Midbrain (tissue), 1 donor: Measurements from ENCODE around the gene NFIA.

Source experiments
- DNase-seq: peaks from one replicate; lab custom pipeline; 2025; lab: John Stamatoyannopoulos, UW

The NFIA gene

DNA sequence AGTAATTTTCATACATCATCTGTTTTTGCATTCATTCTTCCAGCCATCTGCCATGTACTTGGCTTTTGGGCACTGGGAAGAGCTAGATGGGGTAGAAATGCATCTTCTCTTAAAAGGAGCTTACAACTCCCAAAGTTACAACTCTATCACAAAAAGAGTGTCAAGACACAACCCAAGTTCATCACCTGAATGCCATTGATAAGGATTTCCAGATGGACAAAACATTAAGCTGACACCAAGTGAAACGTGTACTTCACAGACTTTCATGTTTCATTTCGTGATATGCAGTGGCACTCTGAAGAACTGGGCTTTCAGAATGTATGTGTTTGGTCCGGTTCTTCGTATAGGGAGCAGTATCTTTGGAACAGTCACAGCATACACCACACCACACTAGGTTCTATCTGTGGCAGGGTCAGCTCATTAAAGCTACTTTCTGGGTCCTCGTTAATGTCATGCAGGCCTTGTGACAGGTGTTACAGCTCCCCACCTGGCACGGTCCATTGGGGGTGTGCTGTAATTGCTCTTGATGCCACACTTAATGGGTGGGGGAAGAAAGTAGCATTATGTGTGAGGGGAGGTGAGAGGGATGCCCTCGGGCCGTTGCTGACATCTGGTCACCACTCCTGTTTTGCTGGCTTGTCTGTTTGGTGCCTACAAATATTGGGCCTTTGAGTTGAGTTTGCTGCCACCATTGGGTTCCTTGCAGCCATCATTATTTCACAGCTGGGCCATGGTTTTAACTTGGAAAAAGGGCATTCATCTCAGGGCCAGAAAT, 164.9 kb downstream of the NFIA start:
- no peak for DNase-seq

GRCh38 chr1:61247881-61248752, 165.8 kb downstream of the NFIA start:
- no peak for DNase-seq

DNA sequence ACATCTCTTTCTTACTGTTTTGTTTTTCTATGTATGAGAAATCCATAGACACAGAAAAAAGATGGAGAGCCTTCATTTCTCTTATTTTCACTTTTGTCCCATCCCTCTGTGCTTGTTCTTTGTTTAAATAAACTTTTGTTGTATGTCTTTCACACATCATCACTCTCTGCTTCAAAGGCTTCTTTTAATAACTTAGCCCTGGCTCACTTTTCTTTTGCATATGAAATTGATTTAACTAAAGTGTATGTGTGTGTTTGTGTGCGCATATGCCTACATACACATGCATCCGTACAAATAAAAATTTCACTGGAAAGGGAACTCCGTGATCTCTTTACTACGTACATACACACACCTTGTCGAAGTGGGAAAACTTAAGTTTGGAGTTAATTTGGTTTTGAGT, 168.6 kb downstream of the NFIA start:
- no peak for DNase-seq

DNA sequence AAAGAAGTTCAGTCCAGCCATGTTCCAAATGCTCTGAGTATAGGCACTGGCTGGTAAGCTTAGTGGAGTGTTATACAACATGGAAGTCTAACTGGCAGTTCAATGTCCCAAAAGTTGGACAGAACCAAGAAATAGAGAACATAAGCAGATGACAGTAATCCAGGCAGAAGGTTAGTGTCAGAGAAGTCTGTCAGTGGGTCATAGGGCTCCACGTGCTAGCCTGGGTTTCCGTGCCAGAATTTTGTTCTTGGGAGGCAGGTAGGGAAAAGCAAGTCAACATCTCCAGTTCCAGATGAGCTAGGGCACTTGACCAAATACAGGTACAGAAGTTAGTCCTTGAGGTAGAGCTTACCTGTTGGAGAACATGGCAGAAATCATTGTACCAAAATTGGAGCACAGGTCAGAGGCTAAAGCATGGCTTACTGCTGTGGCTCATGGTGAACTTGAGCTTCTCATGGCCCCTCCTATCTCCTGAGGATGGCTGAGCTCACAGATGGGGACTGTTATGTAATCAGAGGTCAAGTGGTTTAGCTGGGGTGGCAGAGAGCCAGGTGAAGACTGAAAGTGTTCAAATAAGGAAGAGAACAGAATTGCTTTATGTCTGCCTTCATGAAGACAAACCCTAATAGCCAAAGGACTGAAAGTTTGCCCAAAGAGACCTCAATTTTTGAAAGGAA, 170.8 kb downstream of the NFIA start:
- DNase-seq: peak; percentile 66

- no peak for DNase-seq
Measured at GRCh38 chr1:61253912-61254633, 171.7 kb downstream of the NFIA start.

DNA sequence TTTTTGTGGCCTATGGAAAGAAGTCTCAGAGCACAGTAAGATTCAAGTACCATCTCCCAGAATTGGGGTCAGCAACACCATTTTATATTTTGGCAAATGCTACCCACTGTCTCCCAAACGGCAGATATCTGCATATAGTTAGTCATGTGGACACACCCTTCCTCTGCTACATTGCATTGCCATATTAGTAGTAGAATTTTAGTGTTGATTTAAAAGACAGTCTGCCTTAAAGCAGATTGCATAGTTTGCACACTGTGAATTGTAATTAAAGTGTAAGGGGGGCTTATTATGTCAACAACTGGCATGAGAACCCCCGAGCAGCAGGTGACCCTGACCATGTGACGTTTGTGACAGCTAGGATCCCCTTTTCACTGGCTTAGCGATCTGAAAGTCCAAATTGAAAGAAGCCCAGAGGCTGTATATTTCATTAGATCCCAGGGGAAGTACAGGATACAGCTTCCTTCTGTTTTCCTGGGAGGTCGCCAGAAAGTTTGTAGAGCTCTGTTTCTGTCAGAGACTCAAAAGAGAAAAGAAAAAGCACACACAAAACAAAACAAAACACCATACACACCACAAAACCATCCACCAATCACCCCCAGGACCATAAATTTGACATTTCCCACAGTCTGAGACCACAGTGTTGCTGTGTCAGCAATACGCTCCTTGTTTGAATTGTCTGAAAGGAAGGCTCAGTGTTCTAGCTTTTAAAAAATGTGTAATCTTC, 172.4 kb downstream of the NFIA start:
- peak; percentile 49 for DNase-seq

DNA sequence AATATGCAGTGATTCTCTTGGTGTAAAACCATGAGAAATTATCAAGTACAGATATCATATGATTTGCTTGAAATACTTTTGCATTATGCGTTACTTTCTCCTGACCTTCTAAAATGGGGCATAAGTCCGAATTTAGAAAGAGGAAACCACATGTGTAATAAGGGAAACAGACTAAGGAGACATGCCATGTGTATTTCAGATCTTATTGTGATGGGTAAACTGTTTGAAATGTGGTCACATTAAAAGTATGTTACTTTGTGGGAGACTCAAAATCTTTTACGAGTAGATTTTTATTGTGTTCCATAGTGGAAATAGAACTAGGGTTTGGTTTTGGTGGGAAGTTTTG, 173.0 kb downstream of the NFIA start:
- DNase-seq: no peak

- DNase-seq: no peak
Measured at GRCh38 chr1:61259379-61260148, 177.2 kb downstream of the NFIA start.

GRCh38 chr1:61260171-61260570, 177.8 kb downstream of the NFIA start:
- DNase-seq: no peak

- no peak for DNase-seq
Measured at GRCh38 chr1:61261595-61261994, 179.2 kb downstream of the NFIA start.

DNA sequence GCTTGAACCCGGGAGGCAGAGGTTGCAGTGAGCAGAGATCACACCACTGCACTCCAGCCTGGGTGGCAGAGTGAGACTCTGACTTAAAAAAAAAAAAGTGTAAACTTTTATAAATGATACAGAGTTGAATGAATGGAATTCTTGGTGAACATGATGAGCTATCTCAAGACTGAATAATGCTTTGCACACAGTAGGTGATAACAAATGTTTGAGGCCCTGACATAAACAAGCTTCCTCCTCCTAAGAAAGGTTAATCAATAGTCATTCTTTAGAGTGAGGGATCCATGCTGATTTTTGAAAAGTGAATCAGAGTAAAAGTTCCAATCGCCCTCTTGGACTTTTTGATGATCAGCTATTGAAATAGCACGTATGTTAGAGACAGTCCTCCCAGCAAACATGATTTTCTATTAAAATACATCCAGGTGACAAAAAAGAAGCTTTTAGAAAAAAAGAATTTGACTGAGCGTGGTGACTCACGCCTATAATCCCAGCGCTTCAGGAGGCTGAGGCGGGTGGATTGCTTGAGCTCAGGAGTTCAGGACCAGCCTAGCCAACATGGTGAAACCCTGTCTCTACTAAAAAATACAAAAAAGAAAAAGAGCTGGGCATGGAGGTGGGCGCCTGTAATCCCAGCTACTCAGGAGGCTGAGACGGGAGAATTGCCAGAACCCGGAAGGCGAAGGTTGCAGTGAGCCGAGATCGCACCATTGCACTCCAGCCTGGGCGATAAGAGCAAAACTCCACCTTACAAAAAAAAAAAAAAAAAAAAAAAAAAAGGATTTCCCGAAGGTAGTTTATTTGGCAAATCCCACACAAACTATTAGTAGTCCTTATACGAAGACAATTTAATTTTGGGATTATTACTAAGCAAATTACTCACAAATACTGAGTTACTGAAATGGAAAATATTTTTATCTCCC, 181.8 kb downstream of the NFIA start:
- DNase-seq: no peak

DNA sequence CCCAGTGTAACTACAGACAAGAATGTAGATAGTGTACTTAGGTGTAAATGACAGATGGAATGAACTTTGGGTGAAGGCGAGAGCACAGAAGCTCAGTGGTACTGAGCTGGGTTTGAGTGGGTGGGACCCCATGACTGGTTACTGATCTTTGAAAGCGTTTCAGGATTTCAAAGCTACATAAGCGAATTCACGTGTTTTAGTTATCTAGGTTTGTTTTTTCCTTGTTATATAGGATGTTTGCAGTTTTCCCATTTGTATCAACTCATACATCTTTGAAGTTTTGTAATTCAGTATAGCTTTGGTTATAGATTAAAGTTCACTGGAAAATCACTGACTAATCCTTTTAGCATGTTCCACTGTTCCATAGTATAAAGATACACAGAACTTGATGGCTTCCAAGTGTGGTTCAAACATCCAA, 182.5 kb downstream of the NFIA start:
- no peak for DNase-seq

DNA sequence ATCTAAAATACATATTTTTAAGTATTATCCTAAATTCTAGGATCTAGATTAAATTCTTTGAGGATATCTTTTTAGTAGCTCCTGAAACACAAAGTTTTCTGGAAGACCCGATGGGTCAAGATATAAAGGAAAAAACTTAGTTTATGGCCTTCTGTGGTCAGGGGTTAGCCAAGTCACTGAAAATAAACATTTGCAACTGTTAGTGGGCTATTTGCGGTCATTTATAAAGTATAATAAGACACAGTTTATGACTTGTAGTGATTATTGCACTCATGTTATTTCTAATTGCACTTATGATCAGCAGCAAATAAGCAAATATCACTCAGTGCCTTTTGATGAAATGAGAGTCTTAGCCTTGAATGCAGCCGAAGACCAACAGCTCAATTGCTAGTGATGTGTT, 183.3 kb downstream of the NFIA start:
- no peak for DNase-seq

GRCh38 chr1:61266738-61267137, 184.4 kb downstream of the NFIA start:
- DNase-seq: no peak

- peak; percentile 83 for DNase-seq
Measured at GRCh38 chr1:61268546-61269240, 186.3 kb downstream of the NFIA start.

DNA sequence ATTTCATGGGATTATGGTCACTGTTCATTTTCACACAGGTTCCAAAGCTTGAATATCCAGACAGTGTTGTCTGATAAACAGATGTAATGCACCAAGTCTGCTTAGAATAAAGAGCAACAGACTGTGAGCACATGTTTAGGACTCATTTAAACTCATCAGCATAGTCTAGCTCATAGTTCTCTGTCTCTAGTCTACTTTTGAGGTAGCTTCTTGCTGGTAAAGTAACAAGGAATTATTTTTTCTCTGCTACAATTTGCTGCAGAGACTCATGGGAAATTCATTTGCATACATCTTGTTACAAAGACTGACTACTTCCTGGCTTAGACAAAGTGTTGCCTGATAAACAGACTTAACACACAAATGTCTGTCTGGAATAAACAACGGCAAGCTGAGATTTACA, 187.2 kb downstream of the NFIA start:
- DNase-seq: peak; percentile 39

GRCh38 chr1:61270107-61270506, 187.7 kb downstream of the NFIA start:
- DNase-seq: no peak

DNA sequence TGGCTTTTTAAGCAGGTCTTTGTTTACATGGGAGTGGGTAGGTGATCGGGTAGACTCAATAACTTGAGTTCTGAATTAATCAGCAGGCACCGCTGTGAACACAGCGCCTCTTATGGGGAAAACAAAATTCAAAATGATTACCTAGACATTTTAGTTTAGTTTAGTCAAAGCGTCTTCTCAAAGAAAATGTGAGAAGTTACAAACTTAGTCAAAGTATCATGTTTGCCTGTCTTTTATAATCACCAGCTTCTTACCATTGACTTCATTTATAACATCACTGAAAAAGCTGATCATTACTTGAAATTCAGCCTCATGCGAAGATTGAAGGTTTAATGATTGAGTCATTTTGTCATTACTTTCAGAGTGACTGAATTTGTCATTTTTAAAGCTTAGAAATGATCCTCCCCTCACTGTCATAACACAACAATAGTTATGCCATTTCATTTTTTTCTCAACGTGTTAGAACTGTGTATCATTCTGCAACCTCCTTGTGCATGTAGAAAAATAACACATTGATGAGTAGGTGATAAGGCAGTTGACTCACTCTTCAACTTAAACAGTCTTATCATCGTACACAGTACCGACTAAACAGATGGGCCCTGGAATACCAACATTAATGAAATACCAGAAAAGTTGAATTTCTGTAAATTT, 188.5 kb downstream of the NFIA start:
- DNase-seq: no peak
